Heart right ventricle (tissue), 16 donors: Measurements from ENCODE around the gene SFTPA2. TPM values are rescaled to one million over a fixed set of nuclear protein-coding genes. Genes with fewer than 3 reads are reported as not detected.
"Not testable (repeated sequence)": the region's sequence is repeated elsewhere in the genome, so short reads cannot be mapped to it uniquely, and the experiment has no call there.

Experiments
- ATAC-seq, 8 donors: fragments of 200-7000 bp; cut with Tn5 transposase; one replicate each; pipeline ENCODE4 v1.9.1; 2020; ENCODE audit warnings: mild to moderate bottlenecking in 8 of 8, moderate library complexity in 8 of 8, moderate number of reproducible peaks in 1 of 8
- DNase-seq, 2 donors: peaks; one replicate each; pipeline ENCODE4 v3.0.0-alpha.2; 2020
- H3K27ac ChIP-seq, 10 donors: fragments of 200-600 bp; sonication (generic) in 2 of 10; one replicate each; pipeline versions ENCODE4 v1.5.0 to v1.8.0; 2020 to 2022; ENCODE audit warnings: mild to moderate bottlenecking in 3 of 10
- H3K27me3 ChIP-seq, 7 donors: fragments of 200-600 bp; one replicate each; pipeline ENCODE4 v1.8.0; 2021 to 2022; ENCODE audit warnings: mild to moderate bottlenecking in 2 of 7
- H3K36me3 ChIP-seq, 9 donors: fragments of 200-600 bp; sonication (generic) in 1 of 9; one replicate each; pipeline versions ENCODE4 v1.5.0 to v1.8.0; 2020 to 2022; ENCODE audit warnings: mild to moderate bottlenecking in 2 of 9
- H3K4me1 ChIP-seq, 9 donors: fragments of 200-600 bp; sonication (generic) in 1 of 9; one replicate each; pipeline versions ENCODE4 v1.5.0 to v1.8.0; 2020 to 2022; ENCODE audit warnings: mild to moderate bottlenecking in 4 of 9
- H3K4me3 ChIP-seq, 10 donors: fragments of 200-600 bp; sonication (generic) in 2 of 10; one replicate each; pipeline versions ENCODE4 v1.5.0 to v1.8.0; 2020 to 2022; ENCODE audit warnings: mild to moderate bottlenecking in 7 of 10, moderate library complexity in 2 of 10
- H3K9me3 ChIP-seq, 11 donors: fragments of 200-600 bp in 10 of 11; sonication (generic) in 2 of 11; one replicate each; pipeline versions ENCODE4 v1.5.0 to v1.8.0; 2013 to 2022; ENCODE audit warnings: mild to moderate bottlenecking in 2 of 11, control low read depth in 1 of 11, moderate library complexity in 1 of 11
- CTCF ChIP-seq, 9 donors: fragments of 200-600 bp; sonication (generic) in 2 of 9; IDR thresholded peaks; one replicate each; pipeline versions ENCODE4 v1.5.0 to v1.8.0; 2021 to 2022; ENCODE audit warnings: antibody characterized with exemption in 9 of 9, mild to moderate bottlenecking in 5 of 9, moderate library complexity in 1 of 9
- WGBS, 2 donors: extraction: QIAGEN DNeasy Blood & Tissue Kit; methylation state at CpG; one replicate each; pipeline ENCODE4 v1.1.7; 2013; ENCODE audit warnings: inconsistent platforms in 1 of 2; 5-methylcytosine and 5-hydroxymethylcytosine counted together
- intact Hi-C, 10 donors: fragments of 100-400 bp; cut with DNase I; formaldehyde crosslinking; loops; one replicate each; pipeline versions ENCODE4 v1.11.1 to v1.14.2; 2022
- polyA plus RNA-seq, 2 donors: library from polyadenylated mRNA; stranded (reverse); fragments of 200-250 nt; gene quantifications; one replicate each; pipeline ENCODE4 v1.2.3, GENCODE V29; 2013
- total RNA-seq, 10 donors: library from RNA; stranded (reverse); fragmentation: NEBNext Ultra II Directional in 3 of 10; extraction: Animal tissue kit (Norgen Biotek cat#: 25700) in 3 of 10; gene quantifications; one replicate each; pipeline versions ENCODE4 v1.2.1 to v1.2.4, GENCODE V29; 2021 to 2023
- donor health status: Arrhythmogenic right ventricular cardiomyopathy.
- donor health status: ischemic (EF 13 %, LVEDD 7.1; RV severe dilation, severe dysfunction).
- donor health status: healthy with polysubstance abuse.
- donor health status: DM: no; HTN: yes; CAD: no.
- donor health status: DM: no; HTN: no; CAD: no.
- donor health status: ischemic (EF 25% LVEDD 6.9; RV normal size, moderate dysfunction).
- donor health status: ischemic (EF 25% LVEDD 5.7; RV mildly dilated, moderate dysfunction).
- donor health status: healthy.
- donor health status: DM: yes; HTN: yes; CAD: no.
- donor health status: Ischemic cardiomyopathy.
- donor health status: ischemic (EF 35%, LVEDD 5.7; RV mildly dilated, moderate dysfunction).
- donor health status: nonischemic (EF 11% LVEDD 7.7; RV severe dilation, severe dysfunction).
- donor health status: DM: yes; HTN: yes; CAD: no.
- donor health status: PGD.
- donor health status: ischemic (EF 29% LVEDD 5.4; RV normal size, mild dysfunction).
- donor health status: nonischemic (EF 23%, LVEDD 6.1; RV moderate dilation, normal function).

The SFTPA2 gene
- total and polyA plus RNA-seq, 12 donors: 0.38 to 0.85 TPM; not detected in 10

- H3K9me3 ChIP-seq: peaks cover 0 to 14% (median 0%) of the 10 kb centered on the region in 11 donors
- intact Hi-C loops: no loop called here
- H3K27ac ChIP-seq: no peak overlapping the region
- no peaks in the 10 kb centered on the region for H3K27me3 ChIP-seq
- H3K36me3 ChIP-seq: no peaks in the 10 kb centered on the region
- WGBS, 2 donors: 60 to 64% methylated on average over 2 of the region's 2 CpGs
- ATAC-seq (peak in 2 of 8 donors; percentile 50 to 55), DNase-seq (no peak)
- no peak for TF ChIP-seq CTCF (IDR thresholded peaks at IDR 0.05)
- H3K4me1 ChIP-seq: peaks cover 0 to 8% (median 0%) of the 10 kb centered on the region in 9 donors
- no peak overlapping the region for H3K4me3 ChIP-seq
Observed at GRCh38 chr10:79542626-79543025, 17.6 kb downstream of the SFTPA2 start.

DNA sequence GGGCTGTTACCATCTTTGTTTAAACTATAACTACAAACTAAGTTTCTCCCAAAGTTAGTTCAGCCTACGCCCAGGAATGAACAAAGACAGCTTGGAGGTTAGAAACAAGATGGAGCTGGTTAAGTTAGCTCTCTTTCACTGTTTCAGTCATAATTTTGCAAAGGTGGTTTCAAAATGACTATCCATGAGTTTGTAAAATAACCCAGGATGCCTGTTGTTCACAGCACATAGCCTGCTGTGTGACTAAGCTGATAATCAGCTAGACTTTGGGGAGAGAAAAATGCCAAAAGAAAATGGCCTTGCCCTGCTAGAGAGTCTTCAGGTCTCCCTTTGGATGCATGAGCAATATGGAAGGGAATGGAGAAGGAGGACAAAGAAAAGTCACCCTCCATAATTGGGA lies 19.3 kb downstream of the SFTPA2 start:
- H3K4me1 ChIP-seq, DNase-seq, H3K27ac ChIP-seq, intact Hi-C loops, H3K9me3 ChIP-seq, ATAC-seq, H3K27me3 ChIP-seq, H3K4me3 ChIP-seq, H3K36me3 ChIP-seq: not testable (repeated sequence)
- WGBS, 2 donors: 91 to 100% methylated on average over 1 of the region's 1 CpG

DNA sequence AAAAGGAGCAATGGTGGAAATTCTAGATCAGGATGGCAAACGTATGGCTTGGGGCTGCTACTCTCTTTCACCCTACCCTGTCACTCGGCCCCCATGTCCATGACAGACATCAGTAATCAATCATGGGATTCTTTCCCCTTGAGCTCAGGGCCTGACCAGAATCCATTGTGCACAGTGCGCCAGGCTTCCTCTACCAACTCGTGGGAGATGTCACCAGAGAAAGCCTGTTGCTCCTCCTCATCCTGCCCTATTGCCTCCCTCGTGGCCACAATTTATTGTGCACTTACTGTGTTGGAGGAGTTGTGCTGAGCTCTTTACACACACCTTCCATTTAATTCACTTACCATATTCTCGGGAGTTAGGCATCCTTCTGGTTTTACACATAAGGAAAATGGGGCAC lies 21.9 kb downstream of the SFTPA2 start:
- H3K4me3 ChIP-seq, H3K4me1 ChIP-seq, H3K27me3 ChIP-seq, DNase-seq, H3K36me3 ChIP-seq, ATAC-seq, H3K9me3 ChIP-seq, H3K27ac ChIP-seq: not testable (repeated sequence)
- intact Hi-C loops: loop anchor here in 1 of 10 donors (5.0 kb wide), 1 partner anchor 604 kb away; no protein-coding TSS in a partner anchor
- WGBS, 2 donors: 73 to 83% methylated on average over 6 of the region's 6 CpGs

DNA sequence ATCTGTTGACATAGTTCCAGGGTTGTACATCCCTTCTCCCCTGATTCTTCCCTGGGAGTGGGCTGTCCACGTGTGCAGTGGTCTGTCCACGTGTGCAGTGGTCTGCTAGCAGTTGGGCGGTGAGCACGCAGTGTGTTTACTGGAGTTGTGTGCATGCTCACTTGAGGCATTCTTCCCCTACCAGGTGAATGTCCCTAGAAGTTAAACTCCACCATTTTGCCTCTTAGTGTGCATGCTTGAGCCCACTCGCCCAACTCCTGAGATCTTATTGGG lies 26.4 kb downstream of the SFTPA2 start:
- DNase-seq, H3K4me3 ChIP-seq, H3K4me1 ChIP-seq, H3K9me3 ChIP-seq, H3K36me3 ChIP-seq, intact Hi-C loops, ATAC-seq, H3K27me3 ChIP-seq, H3K27ac ChIP-seq: not testable (repeated sequence)
- 100% methylated on average over 1 of the region's 5 CpGs for WGBS, 2 donors

GRCh38 chr10:79533142-79533902 lies 26.9 kb downstream of the SFTPA2 start:
- H3K4me1 ChIP-seq, intact Hi-C loops: not testable (repeated sequence)
- peak in 1 of 8 donors; percentile 25 for ATAC-seq

DNA sequence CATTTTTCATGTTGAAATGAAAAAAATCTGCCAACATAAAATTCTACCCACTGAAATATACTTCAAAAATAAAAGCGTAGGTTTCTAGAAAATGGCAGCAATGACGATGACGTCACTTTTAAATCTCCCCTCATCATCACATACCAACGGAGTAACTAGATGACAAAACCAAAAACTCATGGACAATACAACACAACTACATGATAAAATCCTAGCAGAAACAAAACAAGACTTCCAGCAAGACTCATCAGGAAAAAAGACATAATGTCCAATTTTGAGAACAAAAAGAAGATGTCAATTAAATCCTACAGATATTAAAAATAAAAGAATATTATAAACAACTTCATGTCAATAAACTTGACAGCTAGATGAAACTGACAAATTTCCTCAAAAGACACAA lies 31.9 kb downstream of the SFTPA2 start:
- H3K4me1 ChIP-seq, H3K9me3 ChIP-seq, DNase-seq, H3K36me3 ChIP-seq, H3K4me3 ChIP-seq, intact Hi-C loops, H3K27me3 ChIP-seq, ATAC-seq, H3K27ac ChIP-seq: not testable (repeated sequence)
- 85 to 86% methylated on average over 3 to 4 of the region's 4 CpGs for WGBS, 2 donors

More at GRCh38 chr10:79533142-79533902, 26.9 kb downstream of the SFTPA2 start:
- not testable (repeated sequence) for H3K27me3 ChIP-seq, H3K4me3 ChIP-seq, DNase-seq, H3K27ac ChIP-seq, H3K9me3 ChIP-seq, H3K36me3 ChIP-seq
- WGBS, 2 donors: 79 to 80% methylated on average over 11 of the region's 11 CpGs

DNA sequence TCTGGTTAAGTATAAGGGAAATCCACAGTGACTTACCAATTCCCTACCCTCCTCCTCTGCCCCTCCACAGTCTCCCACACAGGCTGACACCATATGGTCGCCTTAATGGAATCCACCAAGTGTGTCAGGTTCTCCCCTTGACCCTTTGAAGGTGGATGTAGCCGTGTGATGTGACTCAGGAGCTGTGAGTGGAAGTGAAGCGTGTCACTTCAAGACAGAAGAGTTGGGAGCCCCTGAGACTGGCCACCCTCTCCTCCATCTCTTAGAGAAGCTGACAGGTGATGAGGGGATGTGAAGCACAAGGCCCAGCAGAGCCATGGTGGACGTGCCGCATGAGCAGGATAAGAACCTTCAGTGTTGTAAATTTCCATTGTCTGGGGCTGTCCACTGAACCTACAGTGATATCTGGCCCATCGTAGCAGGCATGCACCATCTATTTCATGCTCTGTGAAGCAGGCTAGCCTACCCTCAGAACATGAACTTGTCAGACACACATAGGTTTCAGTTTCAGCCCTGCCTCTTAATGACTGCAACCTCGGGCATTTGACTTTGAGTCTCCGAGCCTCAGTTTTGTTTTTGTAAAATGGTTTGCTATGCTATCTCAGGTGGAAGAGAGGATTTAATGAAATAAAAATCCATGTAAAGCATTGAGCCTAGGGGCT lies 35.0 kb downstream of the SFTPA2 start:
- H3K27ac ChIP-seq, DNase-seq, intact Hi-C loops, H3K4me3 ChIP-seq, H3K27me3 ChIP-seq, H3K9me3 ChIP-seq, ATAC-seq, H3K4me1 ChIP-seq, H3K36me3 ChIP-seq: not testable (repeated sequence)
- 80 to 84% methylated on average over 6 to 7 of the region's 8 CpGs for WGBS, 2 donors

DNA sequence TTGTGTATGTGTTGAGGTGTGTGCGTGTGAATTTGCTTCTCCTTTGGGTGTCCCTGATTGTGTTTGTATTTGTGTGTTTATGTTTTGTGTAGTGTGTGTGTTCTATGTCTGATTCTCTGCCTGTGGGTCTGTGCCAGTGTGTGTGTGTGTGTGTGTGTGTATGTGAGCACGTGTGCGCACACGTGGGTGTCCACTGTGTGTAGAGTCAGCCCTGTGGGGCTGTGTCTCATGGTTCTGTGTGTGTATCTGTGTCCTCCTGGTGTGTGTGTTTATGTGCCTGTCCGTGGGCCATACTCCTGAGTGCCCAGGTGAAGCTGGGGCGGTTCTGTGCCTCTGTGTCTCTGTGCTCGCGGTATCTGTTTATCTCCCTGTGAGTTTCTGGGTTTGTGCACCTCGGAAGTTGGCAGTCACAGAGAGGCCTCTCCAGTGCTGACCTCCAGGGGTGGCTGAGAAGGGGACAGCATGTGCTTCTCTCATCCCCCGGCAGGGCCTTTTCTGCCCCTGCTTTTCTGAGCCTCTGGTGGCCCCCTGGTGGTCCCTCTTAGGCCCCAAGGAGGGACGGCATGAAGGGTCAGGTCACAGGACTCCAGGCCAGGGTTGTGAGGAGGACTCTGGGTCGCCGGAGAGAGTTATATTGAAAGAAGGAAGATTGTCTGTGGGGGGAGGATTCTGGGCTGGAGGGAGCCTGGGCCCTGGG lies 36.9 kb downstream of the SFTPA2 start:
- DNase-seq, H3K4me1 ChIP-seq, intact Hi-C loops, H3K36me3 ChIP-seq, H3K27ac ChIP-seq, H3K27me3 ChIP-seq, H3K4me3 ChIP-seq, H3K9me3 ChIP-seq: not testable (repeated sequence)
- ATAC-seq: peak in 2 of 8 donors; percentile 18 to 44
- WGBS, 2 donors: 84 to 85% methylated on average over 9 to 10 of the region's 13 CpGs

- H3K36me3 ChIP-seq, H3K9me3 ChIP-seq, DNase-seq, H3K4me1 ChIP-seq, ATAC-seq, H3K27ac ChIP-seq, H3K27me3 ChIP-seq, intact Hi-C loops, H3K4me3 ChIP-seq: not testable (repeated sequence)
- 88 to 93% methylated on average over 2 of the region's 4 CpGs for WGBS, 2 donors
Observed at GRCh38 chr10:79522464-79522863, 37.7 kb downstream of the SFTPA2 start.

GRCh38 chr10:79521751-79522150 lies 38.5 kb downstream of the SFTPA2 start:
- H3K36me3 ChIP-seq, H3K4me3 ChIP-seq, H3K27me3 ChIP-seq, intact Hi-C loops, ATAC-seq, H3K9me3 ChIP-seq, DNase-seq, H3K4me1 ChIP-seq, H3K27ac ChIP-seq: not testable (repeated sequence)
- 77 to 89% methylated on average over 6 of the region's 6 CpGs for WGBS, 2 donors
